Measurements from ENCODE around the gene MTMR1. TPM values are rescaled to one million over a fixed set of nuclear protein-coding genes. Genes with fewer than 3 reads are reported as not detected.
A peak's percentile ranks its signal among the peaks of the same experiment; 100 is the strongest.

MTMR1 gene
- total RNA-seq, 1 experiment from 2014 or later: 36.1 TPM

DNA sequence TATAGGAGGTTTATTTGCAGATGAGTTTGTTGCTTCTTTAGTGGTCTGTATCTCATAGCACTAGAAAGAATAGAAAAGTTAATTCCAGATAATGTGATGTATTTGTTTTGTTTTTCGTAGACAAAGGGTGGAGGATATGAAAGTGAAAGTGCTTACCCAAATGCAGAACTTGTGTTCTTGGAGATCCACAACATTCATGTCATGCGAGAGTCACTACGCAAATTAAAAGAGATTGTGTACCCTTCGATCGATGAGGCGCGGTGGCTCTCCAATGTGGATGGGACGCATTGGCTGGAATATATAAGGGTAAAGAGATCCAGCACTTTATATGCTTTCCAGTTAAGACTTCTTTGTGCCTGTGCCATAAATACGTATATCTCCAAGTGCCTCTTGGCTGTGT lies 43.3 kb downstream of the MTMR1 start:
- TSS peak; percentile 24 for BruUV-seq (replicated peaks)
- Histone ChIP-seq H3K27ac (ENCODE audit: low read length) (no peak overlapping the region), H3K27me3 (ENCODE audit: control insufficient read depth, insufficient read depth, low read length) (no peaks in the 10 kb centered on the region), H3K9me3 (ENCODE audit: control insufficient read depth, insufficient read depth, low read depth, low read length) (no peaks in the 10 kb centered on the region), H3K4me3 (ENCODE audit: low read depth in 2 of 2, low read length in 2 of 2) (no peak overlapping the region), H3K4me1 (ENCODE audit: control insufficient read depth, insufficient read depth, low read length) (no peaks in the 10 kb centered on the region), H3K36me3 (ENCODE audit: control insufficient read depth, insufficient read depth, low read length) (peaks cover 6% of the 10 kb centered on the region; the same call in 1 of the 2 replicates)
- ChIA-PET POLR2A (no interaction called here), CTCF (no interaction called here)
- no peak for DNase-seq (ENCODE audit: low read depth, low spot score)
- ATAC-seq: no peak
- intact Hi-C loops (cut with micrococcal nuclease; ENCODE audit: unreplicated experiment): no loop called here
- in situ Hi-C loops (cut with HindIII; ENCODE audit: low pct_unique_long_range_greater_than_20kb, low sequenced_read_pairs): no loop called here
- no peak for TF ChIP-seq POLR2AphosphoS5 (IDR thresholded peaks at IDR 0.05; ENCODE audit: low read depth, low read length)

DNA sequence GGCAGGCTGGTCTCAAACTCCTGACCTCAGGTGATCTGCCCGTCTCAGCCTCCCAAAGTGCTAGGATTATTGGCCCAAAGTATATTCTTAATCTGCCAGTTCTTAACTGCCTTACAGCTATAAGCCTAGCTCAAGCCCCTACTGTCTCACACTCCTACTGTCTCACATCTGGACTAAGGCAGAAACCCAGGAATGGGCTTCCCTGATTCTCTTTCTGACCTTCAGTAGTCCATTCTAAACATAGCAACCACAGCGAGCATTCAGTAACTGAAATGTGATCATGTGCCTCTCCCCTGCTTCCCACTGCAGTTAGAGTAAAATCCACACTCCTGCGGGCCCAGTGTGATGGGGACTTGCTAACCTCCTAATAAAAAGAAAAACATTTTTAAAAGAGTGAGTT lies 58.9 kb downstream of the MTMR1 start:
- DNase-seq (ENCODE audit: low read depth, low spot score) (no peak), ATAC-seq (no peak)
- POLR2A ChIA-PET: no interaction called here
- no peak overlapping the region for H3K27ac ChIP-seq (ENCODE audit: low read length)
- H3K27me3 ChIP-seq (ENCODE audit: control insufficient read depth, insufficient read depth, low read length): no peaks in the 10 kb centered on the region
- H3K36me3 ChIP-seq (ENCODE audit: control insufficient read depth, insufficient read depth, low read length): no peaks in the 10 kb centered on the region; the same call in 1 of the 2 replicates
- TF ChIP-seq, protein P1, sequence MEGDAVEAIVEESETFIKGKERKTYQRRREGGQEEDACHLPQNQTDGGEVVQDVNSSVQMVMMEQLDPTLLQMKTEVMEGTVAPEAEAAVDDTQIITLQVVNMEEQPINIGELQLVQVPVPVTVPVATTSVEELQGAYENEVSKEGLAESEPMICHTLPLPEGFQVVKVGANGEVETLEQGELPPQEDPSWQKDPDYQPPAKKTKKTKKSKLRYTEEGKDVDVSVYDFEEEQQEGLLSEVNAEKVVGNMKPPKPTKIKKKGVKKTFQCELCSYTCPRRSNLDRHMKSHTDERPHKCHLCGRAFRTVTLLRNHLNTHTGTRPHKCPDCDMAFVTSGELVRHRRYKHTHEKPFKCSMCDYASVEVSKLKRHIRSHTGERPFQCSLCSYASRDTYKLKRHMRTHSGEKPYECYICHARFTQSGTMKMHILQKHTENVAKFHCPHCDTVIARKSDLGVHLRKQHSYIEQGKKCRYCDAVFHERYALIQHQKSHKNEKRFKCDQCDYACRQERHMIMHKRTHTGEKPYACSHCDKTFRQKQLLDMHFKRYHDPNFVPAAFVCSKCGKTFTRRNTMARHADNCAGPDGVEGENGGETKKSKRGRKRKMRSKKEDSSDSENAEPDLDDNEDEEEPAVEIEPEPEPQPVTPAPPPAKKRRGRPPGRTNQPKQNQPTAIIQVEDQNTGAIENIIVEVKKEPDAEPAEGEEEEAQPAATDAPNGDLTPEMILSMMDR (IDR thresholded peaks at IDR 0.05): no peak
- TF ChIP-seq TCF7L2 (IDR thresholded peaks at IDR 0.05; ENCODE audit: low read depth, low read length): no peak
- no peak for TF ChIP-seq POLR2AphosphoS5 (IDR thresholded peaks at IDR 0.05; ENCODE audit: low read depth, low read length)
- TF ChIP-seq, protein P2, sequence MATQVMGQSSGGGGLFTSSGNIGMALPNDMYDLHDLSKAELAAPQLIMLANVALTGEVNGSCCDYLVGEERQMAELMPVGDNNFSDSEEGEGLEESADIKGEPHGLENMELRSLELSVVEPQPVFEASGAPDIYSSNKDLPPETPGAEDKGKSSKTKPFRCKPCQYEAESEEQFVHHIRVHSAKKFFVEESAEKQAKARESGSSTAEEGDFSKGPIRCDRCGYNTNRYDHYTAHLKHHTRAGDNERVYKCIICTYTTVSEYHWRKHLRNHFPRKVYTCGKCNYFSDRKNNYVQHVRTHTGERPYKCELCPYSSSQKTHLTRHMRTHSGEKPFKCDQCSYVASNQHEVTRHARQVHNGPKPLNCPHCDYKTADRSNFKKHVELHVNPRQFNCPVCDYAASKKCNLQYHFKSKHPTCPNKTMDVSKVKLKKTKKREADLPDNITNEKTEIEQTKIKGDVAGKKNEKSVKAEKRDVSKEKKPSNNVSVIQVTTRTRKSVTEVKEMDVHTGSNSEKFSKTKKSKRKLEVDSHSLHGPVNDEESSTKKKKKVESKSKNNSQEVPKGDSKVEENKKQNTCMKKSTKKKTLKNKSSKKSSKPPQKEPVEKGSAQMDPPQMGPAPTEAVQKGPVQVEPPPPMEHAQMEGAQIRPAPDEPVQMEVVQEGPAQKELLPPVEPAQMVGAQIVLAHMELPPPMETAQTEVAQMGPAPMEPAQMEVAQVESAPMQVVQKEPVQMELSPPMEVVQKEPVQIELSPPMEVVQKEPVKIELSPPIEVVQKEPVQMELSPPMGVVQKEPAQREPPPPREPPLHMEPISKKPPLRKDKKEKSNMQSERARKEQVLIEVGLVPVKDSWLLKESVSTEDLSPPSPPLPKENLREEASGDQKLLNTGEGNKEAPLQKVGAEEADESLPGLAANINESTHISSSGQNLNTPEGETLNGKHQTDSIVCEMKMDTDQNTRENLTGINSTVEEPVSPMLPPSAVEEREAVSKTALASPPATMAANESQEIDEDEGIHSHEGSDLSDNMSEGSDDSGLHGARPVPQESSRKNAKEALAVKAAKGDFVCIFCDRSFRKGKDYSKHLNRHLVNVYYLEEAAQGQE (IDR thresholded peaks at IDR 0.05; ENCODE audit: insufficient read depth in 1 of 2, low read depth in 2 of 2, low read length in 1 of 2): no peak
- no peak for TF ChIP-seq SIN3A (IDR thresholded peaks at IDR 0.05; ENCODE audit: borderline replicate concordance, insufficient read depth, low read depth, low read length)
- H3K9me3 ChIP-seq (ENCODE audit: control insufficient read depth, insufficient read depth, low read depth, low read length): no peaks in the 10 kb centered on the region
- intact Hi-C loops (cut with micrococcal nuclease; ENCODE audit: unreplicated experiment): no loop called here
- BruUV-seq (replicated peaks): no TSS peak
- H3K4me1 ChIP-seq (ENCODE audit: control insufficient read depth, insufficient read depth, low read length): no peaks in the 10 kb centered on the region
- H3K4me3 ChIP-seq (ENCODE audit: low read depth in 2 of 2, low read length in 2 of 2): no peak overlapping the region
- in situ Hi-C loops (cut with HindIII; ENCODE audit: low pct_unique_long_range_greater_than_20kb, low sequenced_read_pairs): no loop called here
- CTCF ChIA-PET: no interaction called here

DNA sequence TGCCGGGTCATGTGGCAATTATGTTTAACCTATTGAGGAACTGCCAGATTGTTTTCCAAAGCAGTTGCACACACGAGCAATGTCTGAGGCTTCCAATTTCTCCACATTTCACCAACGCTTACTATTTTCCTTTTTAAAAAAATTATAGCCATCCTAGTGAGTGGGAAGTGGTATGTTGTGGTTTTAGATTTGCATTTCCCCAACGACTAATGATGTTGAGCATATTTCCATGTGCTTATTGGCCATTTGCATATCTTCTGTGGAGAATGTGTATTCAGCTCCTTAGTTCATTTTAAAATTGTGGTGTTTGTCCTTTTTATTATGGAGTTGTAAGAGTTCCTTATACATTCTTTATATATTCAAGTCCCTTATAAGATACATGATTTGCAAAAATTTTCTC lies 60.2 kb downstream of the MTMR1 start:
- H3K4me3 ChIP-seq (ENCODE audit: low read depth in 2 of 2, low read length in 2 of 2): no peak overlapping the region
- H3K27me3 ChIP-seq (ENCODE audit: control insufficient read depth, insufficient read depth, low read length): no peaks in the 10 kb centered on the region
- in situ Hi-C loops (cut with HindIII; ENCODE audit: low pct_unique_long_range_greater_than_20kb, low sequenced_read_pairs): no loop called here
- intact Hi-C loops (cut with micrococcal nuclease; ENCODE audit: unreplicated experiment): no loop called here
- TF ChIP-seq, protein P1 (IDR thresholded peaks at IDR 0.05): no peak
- no peak for TF ChIP-seq POLR2AphosphoS5 (IDR thresholded peaks at IDR 0.05; ENCODE audit: low read depth, low read length)
- TF ChIP-seq, protein P2 (IDR thresholded peaks at IDR 0.05; ENCODE audit: insufficient read depth in 1 of 2, low read depth in 2 of 2, low read length in 1 of 2): no peak
- no peak for DNase-seq (ENCODE audit: low read depth, low spot score)
- H3K27ac ChIP-seq (ENCODE audit: low read length): no peak overlapping the region
- CTCF ChIA-PET: no interaction called here
- no peaks in the 10 kb centered on the region for H3K4me1 ChIP-seq (ENCODE audit: control insufficient read depth, insufficient read depth, low read length)
- POLR2A ChIA-PET: no interaction called here
- BruUV-seq (replicated peaks): no TSS peak
- H3K9me3 ChIP-seq (ENCODE audit: control insufficient read depth, insufficient read depth, low read depth, low read length): no peaks in the 10 kb centered on the region
- no peak for ATAC-seq
- no peaks in the 10 kb centered on the region; the same call in 1 of the 2 replicates for H3K36me3 ChIP-seq (ENCODE audit: control insufficient read depth, insufficient read depth, low read length)
